HEK293T (cell line): ENCODE data around the gene NUDC.
"Not testable (repeated sequence)": the region's sequence is repeated elsewhere in the genome, so short reads cannot be mapped to it uniquely, and the experiment has no call there.

Experiments used
- CTCF ChIA-PET: fragments of 350-600 bp; formaldehyde crosslinking; extraction: SDS; loops from one replicate; lab custom pipeline; 2021; ENCODE audit warnings: antibody characterized with exemption, inconsistent platforms; lab: Yijun Ruan, JAX
- POLR2A ChIA-PET: fragments of 350-600 bp; formaldehyde crosslinking; extraction: SDS; loops from one replicate; lab custom pipeline; 2020; ENCODE audit warnings: antibody characterized with exemption, inconsistent platforms; lab: Yijun Ruan, JAX
- DNase-seq: peaks from one replicate; pipeline ENCODE4 v3.0.0; 2012; ENCODE audit warnings: mixed read lengths; ENCODE audit errors: extremely low spot score
- ARNT ChIP-seq: fragments of 450-650 bp; IDR thresholded peaks from 2 replicates; pipeline ENCODE4 v1.6.1; 2017; ENCODE audit warnings: mild to moderate bottlenecking
- BHLHE40 ChIP-seq: fragments of 450-650 bp; IDR thresholded peaks from 2 replicates; pipeline ENCODE4 v1.6.1; 2016; ENCODE audit warnings: mild to moderate bottlenecking, moderate library complexity, borderline replicate concordance
- CTBP1 ChIP-seq: fragments of 450-650 bp; IDR thresholded peaks from 2 replicates; pipeline ENCODE4 v1.6.1; 2016; ENCODE audit warnings: borderline replicate concordance
- ELF4 ChIP-seq: fragments of 450-650 bp; IDR thresholded peaks from 2 replicates; pipeline ENCODE4 v1.6.1; 2017; ENCODE audit warnings: antibody characterized with exemption
- FOXA1 ChIP-seq: fragments of 450-650 bp; IDR thresholded peaks from 2 replicates; pipeline ENCODE4 v1.6.1; 2016; ENCODE audit warnings: mild to moderate bottlenecking
- FOXK2 ChIP-seq: fragments of 450-650 bp; IDR thresholded peaks from 2 replicates; pipeline ENCODE4 v1.6.1; 2016; ENCODE audit warnings: mild to moderate bottlenecking
- FOXM1 ChIP-seq: fragments of 450-650 bp; IDR thresholded peaks from 2 replicates; pipeline ENCODE4 v1.6.1; 2017; ENCODE audit warnings: mild to moderate bottlenecking, borderline replicate concordance
- HDGF ChIP-seq: fragments of 450-650 bp; IDR thresholded peaks from 2 replicates; pipeline ENCODE4 v1.6.1; 2017; ENCODE audit warnings: antibody characterized with exemption, borderline replicate concordance
- L3MBTL2 ChIP-seq: fragments of 450-650 bp; conservative IDR thresholded peaks from 2 replicates; pipeline ENCODE4 v1.6.1; 2016; ENCODE audit warnings: mild to moderate bottlenecking
- LEF1 ChIP-seq: fragments of 450-650 bp; IDR thresholded peaks from 2 replicates; pipeline ENCODE4 v1.6.1; 2017; ENCODE audit warnings: mild to moderate bottlenecking, borderline replicate concordance
- NFRKB ChIP-seq: fragments of 450-650 bp; IDR thresholded peaks from 2 replicates; pipeline ENCODE4 v1.6.1; 2016; ENCODE audit warnings: mild to moderate bottlenecking, moderate library complexity
- SP1 ChIP-seq: fragments of 450-650 bp; IDR thresholded peaks from 2 replicates; pipeline ENCODE4 v1.6.1; 2017
- SUZ12 ChIP-seq: fragments of 450-650 bp; IDR thresholded peaks from 2 replicates; pipeline ENCODE4 v1.6.1; 2016; ENCODE audit warnings: mild to moderate bottlenecking
- TARDBP ChIP-seq: fragments of 450-650 bp; IDR thresholded peaks from 2 replicates; pipeline ENCODE4 v1.6.1; 2016
- ZNF384 ChIP-seq: fragments of 450-650 bp; IDR thresholded peaks from 2 replicates; pipeline ENCODE4 v1.6.1; 2016
- TF ChIP-seq, protein P1 (sequence below): fragments of 450-650 bp; IDR thresholded peaks from 2 replicates; pipeline ENCODE4 v1.6.1; 2016

The NUDC gene

DNA sequence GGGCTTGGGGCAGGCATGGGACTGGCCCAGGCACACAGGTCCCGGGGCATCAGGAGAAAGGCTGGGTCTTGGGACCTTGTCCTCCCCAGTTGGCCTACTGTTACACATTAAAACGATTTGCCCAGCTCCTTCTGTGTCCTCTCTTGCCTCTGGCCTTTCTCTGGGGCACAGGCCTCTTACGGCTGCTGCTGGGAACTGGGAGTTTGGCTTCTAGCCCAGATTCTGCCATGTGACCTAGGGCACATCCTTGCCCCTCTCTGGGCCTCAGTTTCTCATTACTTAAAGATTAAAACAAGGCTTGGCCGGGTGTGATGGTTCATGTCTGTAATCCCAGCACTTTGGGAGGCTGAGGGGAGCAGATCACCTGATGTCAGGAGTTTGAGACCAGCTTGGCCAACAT lies 24.7 kb downstream of the NUDC start:
- POLR2A ChIA-PET, result interaction anchor here (0.9 to 1.2 kb wide), 2 partner anchors 9 to 14 kb away, joined by 3 read pairs; partner anchors contain the start of gene KDF1
- TF ChIP-seq, protein P1, sequence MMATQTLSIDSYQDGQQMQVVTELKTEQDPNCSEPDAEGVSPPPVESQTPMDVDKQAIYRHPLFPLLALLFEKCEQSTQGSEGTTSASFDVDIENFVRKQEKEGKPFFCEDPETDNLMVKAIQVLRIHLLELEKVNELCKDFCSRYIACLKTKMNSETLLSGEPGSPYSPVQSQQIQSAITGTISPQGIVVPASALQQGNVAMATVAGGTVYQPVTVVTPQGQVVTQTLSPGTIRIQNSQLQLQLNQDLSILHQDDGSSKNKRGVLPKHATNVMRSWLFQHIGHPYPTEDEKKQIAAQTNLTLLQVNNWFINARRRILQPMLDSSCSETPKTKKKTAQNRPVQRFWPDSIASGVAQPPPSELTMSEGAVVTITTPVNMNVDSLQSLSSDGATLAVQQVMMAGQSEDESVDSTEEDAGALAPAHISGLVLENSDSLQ, result no peak
- TF ChIP-seq TARDBP (no peak), ARNT (no peak)
- CTCF ChIA-PET, result no interaction called here
- DNase-seq, result no peak

DNA sequence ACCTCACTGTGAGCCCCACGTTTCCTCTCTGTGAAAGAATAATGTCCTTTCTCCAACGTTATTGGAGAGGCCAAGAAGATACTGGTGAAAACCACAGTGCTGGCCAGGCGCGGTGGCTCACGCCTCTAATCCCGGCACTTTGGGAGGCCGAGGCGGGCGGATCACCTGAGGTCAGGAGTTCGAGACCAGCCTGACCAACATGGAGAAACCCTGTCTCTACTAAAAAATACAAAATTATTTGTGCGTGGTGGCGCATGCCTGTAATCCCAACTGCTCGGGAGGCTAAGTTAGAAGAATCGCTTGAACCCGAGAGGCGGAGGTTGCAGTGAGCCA lies 27.1 kb downstream of the NUDC start:
- POLR2A ChIA-PET, CTCF ChIA-PET: not testable (repeated sequence)

GRCh38 chr1:26949266-26949925 lies 27.9 kb downstream of the NUDC start:
- TF ChIP-seq FOXM1 (no peak), TARDBP (no peak), SUZ12 (no peak), FOXA1 (no peak), NFRKB (no peak), ZNF384 (no peak), BHLHE40 (no peak), LEF1 (no peak), L3MBTL2 (no peak), SP1 (no peak), ARNT (no peak), CTBP1 (no peak)
- TF ChIP-seq, protein P1, result no peak
- ChIA-PET POLR2A (no interaction called here), CTCF (no interaction called here)
- no peak for DNase-seq

More for the DNA sequence above, 27.1 kb downstream of the NUDC start:
- DNase-seq, result not testable (repeated sequence)

GRCh38 chr1:26949926-26950319 lies 28.4 kb downstream of the NUDC start:
- ChIA-PET POLR2A (no interaction called here), CTCF (no interaction called here)
- no peak for DNase-seq
- no peak for TF ChIP-seq FOXM1
- no peak for TF ChIP-seq ELF4
- no peak for TF ChIP-seq BHLHE40
- TF ChIP-seq CTBP1, result no peak
- TF ChIP-seq L3MBTL2, result no peak
- no peak for TF ChIP-seq FOXA1
- TF ChIP-seq ARNT, result no peak
- TF ChIP-seq, protein P1, result no peak

- ChIA-PET POLR2A (no interaction called here), CTCF (no interaction called here)
- no peak for TF ChIP-seq ZNF384
- no peak for TF ChIP-seq BHLHE40
- no peak for TF ChIP-seq ELF4
- no peak for TF ChIP-seq TARDBP
- DNase-seq, result no peak
Observed at GRCh38 chr1:26950602-26951001, 29.1 kb downstream of the NUDC start.

- ChIA-PET POLR2A (no interaction called here), CTCF (no interaction called here)
- TF ChIP-seq NFRKB, result no peak
- TF ChIP-seq LEF1, result no peak
- TF ChIP-seq ELF4, result no peak
- TF ChIP-seq ZNF384, result no peak
- TF ChIP-seq SUZ12, result no peak
- TF ChIP-seq HDGF, result no peak
- no peak for TF ChIP-seq FOXK2
- no peak for TF ChIP-seq L3MBTL2
- TF ChIP-seq FOXM1, result no peak
- TF ChIP-seq TARDBP, result no peak
- TF ChIP-seq, protein P1, result no peak
- TF ChIP-seq BHLHE40, result no peak
- no peak for TF ChIP-seq CTBP1
- no peak for TF ChIP-seq FOXA1
- TF ChIP-seq SP1, result no peak
- DNase-seq, result no peak
Observed at GRCh38 chr1:26951216-26951615, 29.7 kb downstream of the NUDC start.
